Measurements from ENCODE around the gene GGTA1. TPM values are rescaled to one million over a fixed set of nuclear protein-coding genes. Genes with fewer than 3 reads are reported as not detected.

The GGTA1 gene
- total and polyA plus RNA-seq, 9 of the 15 experiments (the other 6 are each of a cell fraction or from before 2014, with no cell fraction given) = 0.04 to 0.15 TPM; not detected in 7

- no peak for FAIRE-seq
- H3K9me1 ChIP-seq (ENCODE audit: control insufficient read depth, insufficient read depth, low read length) = no peaks in the 10 kb centered on the region
- no peak overlapping the region for H3K4me2 ChIP-seq (ENCODE audit: insufficient read depth, low read length)
- ATAC-seq = no peak
- no peaks in the 10 kb centered on the region for H3K36me3 ChIP-seq (ENCODE audit: control insufficient read depth, insufficient read depth, low read length)
- no TSS peak for BruUV-seq (replicated peaks)
- 2% methylated on average over 6 of the region's 6 CpGs for WGBS (ENCODE audit: insufficient coverage, low coverage, missing lambda C conversion rate)
- no peaks in the 10 kb centered on the region for H3K4me1 ChIP-seq (replicated peaks in 1 of 2; ENCODE audit: control insufficient read depth in 2 of 2, insufficient read depth in 2 of 2, low read length in 2 of 2)
- CTCF ChIA-PET (ENCODE audit: low intra/inter-chr PET ratio) = interaction anchor here (0.8 kb wide), 1 partner anchor 148 kb away, joined by 3 read pairs; no protein-coding TSS in a partner anchor
- H3K9me3 ChIP-seq (replicated peaks; ENCODE audit: control insufficient read depth, insufficient read depth, low read depth, low read length) = no peaks in the 10 kb centered on the region
- H4K20me1 ChIP-seq (replicated peaks; ENCODE audit: control insufficient read depth, insufficient read depth, low read length) = no peaks in the 10 kb centered on the region
- H3K79me2 ChIP-seq (ENCODE audit: control insufficient read depth, insufficient read depth, low read length) = no peaks in the 10 kb centered on the region
- H3K4me3 ChIP-seq = no peak overlapping the region
- H2AFZ ChIP-seq (ENCODE audit: low read depth, low read length) = no peak overlapping the region
- H3K9ac ChIP-seq (ENCODE audit: insufficient read depth in 1 of 2, low read depth in 2 of 2, low read length in 2 of 2) = no peak overlapping the region
- H3K27ac ChIP-seq (ENCODE audit: extremely low read depth, low read depth, low read length) = no peak overlapping the region
- H3K27me3 ChIP-seq (ENCODE audit: control insufficient read depth in 2 of 2, insufficient read depth in 2 of 2, low read length in 2 of 2) = peaks cover 33 to 44% of the 10 kb centered on the region in 2 experiments
- no peak for DNase-seq (ENCODE audit: extremely low read depth in 1 of 4, low spot score in 3 of 4)
- in situ Hi-C loops (cut with MboI) = no loop called here
- POLR2A ChIA-PET = interaction anchor here (1.1 kb wide), 1 partner anchor 10 kb away, joined by 3 read pairs; no protein-coding TSS in a partner anchor
- TF ChIP-seq NCOA2 (IDR thresholded peaks at IDR 0.05; ENCODE audit: partially characterized antibody in 2 of 2) = no peak
- no peak for TF ChIP-seq CC2D1A (IDR thresholded peaks at IDR 0.05)
- intact Hi-C loops (cut with micrococcal nuclease) = no loop called here
Observed at GRCh38 chr9:121473229-121473628, 26.4 kb downstream of the GGTA1 start.

GRCh38 chr9:121472446-121472845, 27.2 kb downstream of the GGTA1 start:
- no peaks in the 10 kb centered on the region for H4K20me1 ChIP-seq (replicated peaks; ENCODE audit: control insufficient read depth, insufficient read depth, low read length)
- H3K79me2 ChIP-seq (ENCODE audit: control insufficient read depth, insufficient read depth, low read length) = no peaks in the 10 kb centered on the region
- no TSS peak for BruUV-seq (replicated peaks)
- WGBS (ENCODE audit: insufficient coverage, low coverage, missing lambda C conversion rate) = 12% methylated on average over 5 of the region's 5 CpGs
- POLR2A ChIA-PET = no interaction called here
- ATAC-seq = no peak
- no peaks in the 10 kb centered on the region for H3K36me3 ChIP-seq (ENCODE audit: control insufficient read depth, insufficient read depth, low read length)
- H2AFZ ChIP-seq (ENCODE audit: low read depth, low read length) = no peak overlapping the region
- no peaks in the 10 kb centered on the region for H3K9me1 ChIP-seq (ENCODE audit: control insufficient read depth, insufficient read depth, low read length)
- H3K4me2 ChIP-seq (ENCODE audit: insufficient read depth, low read length) = no peak overlapping the region
- intact Hi-C loops (cut with micrococcal nuclease) = no loop called here
- no peak for DNase-seq (ENCODE audit: extremely low read depth in 1 of 4, low spot score in 3 of 4)
- in situ Hi-C loops (cut with MboI) = no loop called here
- no peaks in the 10 kb centered on the region for H3K9me3 ChIP-seq (replicated peaks; ENCODE audit: control insufficient read depth, insufficient read depth, low read depth, low read length)
- no peak overlapping the region for H3K9ac ChIP-seq (ENCODE audit: insufficient read depth in 1 of 2, low read depth in 2 of 2, low read length in 2 of 2)
- no peak overlapping the region for H3K27ac ChIP-seq (ENCODE audit: extremely low read depth, low read depth, low read length)
- H3K4me1 ChIP-seq (replicated peaks in 1 of 2; ENCODE audit: control insufficient read depth in 2 of 2, insufficient read depth in 2 of 2, low read length in 2 of 2) = no peaks in the 10 kb centered on the region
- H3K27me3 ChIP-seq (ENCODE audit: control insufficient read depth in 2 of 2, insufficient read depth in 2 of 2, low read length in 2 of 2) = peaks cover 29 to 38% of the 10 kb centered on the region in 2 experiments
- no peak overlapping the region for H3K4me3 ChIP-seq
- CTCF ChIA-PET (ENCODE audit: low intra/inter-chr PET ratio) = no interaction called here
- no peak for FAIRE-seq
- no peak for TF ChIP-seq WHSC1 (IDR thresholded peaks at IDR 0.05; ENCODE audit: low read length)
- no peak for TF ChIP-seq ELF1 (tag; IDR thresholded peaks at IDR 0.05)
- TF ChIP-seq E2F8 (IDR thresholded peaks at IDR 0.05; ENCODE audit: low read depth, partially characterized antibody) = no peak
- no peak for TF ChIP-seq ARID4B (CRISPR knock-in tag; IDR thresholded peaks at IDR 0.05)
- TF ChIP-seq ATF2 (CRISPR knock-in tag; IDR thresholded peaks at IDR 0.05) = no peak
